ENCODE measurements around the gene PAPPA. TPM values are rescaled to one million over a fixed set of nuclear protein-coding genes. Genes with fewer than 3 reads are reported as not detected.

The PAPPA gene
- total and polyA plus RNA-seq, 9 of the 15 experiments (the other 6 are each of a cell fraction or from before 2014, with no cell fraction given) = 0.06 to 0.18 (median 0.11) TPM

- TF ChIP-seq MAFG (tag; conservative IDR thresholded peaks at IDR 0.05) = no peak
Measured at GRCh38 chr9:116276196-116276493, 122.6 kb downstream of the PAPPA start (continued).

GRCh38 chr9:116276651-116277121, 123.1 kb downstream of the PAPPA start:
- no peak overlapping the region for H2AFZ ChIP-seq (ENCODE audit: low read depth, low read length)
- H3K79me2 ChIP-seq (ENCODE audit: control insufficient read depth, insufficient read depth, low read length) = no peaks in the 10 kb centered on the region
- no TSS peak for BruUV-seq (replicated peaks)
- in situ Hi-C loops (cut with MboI) = no loop called here
- no peak overlapping the region for H3K4me2 ChIP-seq (ENCODE audit: insufficient read depth, low read length)
- ChIA-PET POLR2A (interaction anchor here (1.1 kb wide), 1 partner anchor 10 kb away, joined by 5 read pairs; no protein-coding TSS in a partner anchor), CTCF (ENCODE audit: low intra/inter-chr PET ratio) (no interaction called here)
- no peak for ATAC-seq
- no peaks in the 10 kb centered on the region for H3K4me1 ChIP-seq (replicated peaks in 1 of 2; ENCODE audit: control insufficient read depth in 2 of 2, insufficient read depth in 2 of 2, low read length in 2 of 2)
- intact Hi-C loops (cut with micrococcal nuclease) = no loop called here
- H3K27ac ChIP-seq (ENCODE audit: extremely low read depth, low read depth, low read length) = no peak overlapping the region
- no peak overlapping the region for H3K9ac ChIP-seq (ENCODE audit: insufficient read depth in 1 of 2, low read depth in 2 of 2, low read length in 2 of 2)
- no peaks in the 10 kb centered on the region for H3K36me3 ChIP-seq (ENCODE audit: control insufficient read depth, insufficient read depth, low read length)
- DNase-seq (ENCODE audit: extremely low read depth in 1 of 4, low spot score in 3 of 4) = no peak
- H4K20me1 ChIP-seq (replicated peaks; ENCODE audit: control insufficient read depth, insufficient read depth, low read length) = no peaks in the 10 kb centered on the region
- H3K9me1 ChIP-seq (ENCODE audit: control insufficient read depth, insufficient read depth, low read length) = no peaks in the 10 kb centered on the region
- no peak overlapping the region for H3K4me3 ChIP-seq
- no peak for FAIRE-seq
- no peaks in the 10 kb centered on the region for H3K9me3 ChIP-seq (replicated peaks; ENCODE audit: control insufficient read depth, insufficient read depth, low read depth, low read length)
- H3K27me3 ChIP-seq (ENCODE audit: control insufficient read depth in 2 of 2, insufficient read depth in 2 of 2, low read length in 2 of 2) = no peaks in the 10 kb centered on the region
- 23% methylated on average over 5 of the region's 10 CpGs for WGBS (ENCODE audit: insufficient coverage, low coverage, missing lambda C conversion rate)
- no peak for TF ChIP-seq MYBL2 (IDR thresholded peaks at IDR 0.05; ENCODE audit: low read depth)
- no peak for TF ChIP-seq MYBL2 (CRISPR knock-in tag; IDR thresholded peaks at IDR 0.05; ENCODE audit: borderline replicate concordance)
- no peak for TF ChIP-seq GTF2F1 (IDR thresholded peaks at IDR 0.05; ENCODE audit: low read depth, low read length)
- TF ChIP-seq JUN (IDR thresholded peaks at IDR 0.05; ENCODE audit: borderline replicate concordance, low read depth, low read length) = no peak
- no peak for TF ChIP-seq JUN (CRISPR knock-in tag; IDR thresholded peaks at IDR 0.05; ENCODE audit: borderline replicate concordance)
- no peak for TF ChIP-seq GTF2E2 (tag; IDR thresholded peaks at IDR 0.05)
- TF ChIP-seq TSHZ1 (CRISPR knock-in tag; IDR thresholded peaks at IDR 0.05) = no peak
- no peak for TF ChIP-seq TCFL5 (CRISPR knock-in tag; conservative IDR thresholded peaks at IDR 0.05)
- no peak for TF ChIP-seq KDM1A (IDR thresholded peaks at IDR 0.05)
- TF ChIP-seq HMG20B (CRISPR knock-in tag; IDR thresholded peaks at IDR 0.05) = no peak
- TF ChIP-seq ZNF175 (CRISPR knock-in tag; IDR thresholded peaks at IDR 0.05; ENCODE audit: low read depth) = no peak
- no peak for TF ChIP-seq ZKSCAN1 (IDR thresholded peaks at IDR 0.05; ENCODE audit: low read depth, low read length)
- no peak for TF ChIP-seq MEF2A (IDR thresholded peaks at IDR 0.05; ENCODE audit: control insufficient read depth, low read depth, low read length)
